Measurements from ENCODE around the gene C16orf78.
A peak's percentile ranks its signal among the peaks of the same experiment; 100 is the strongest.

C16orf78 gene

DNA sequence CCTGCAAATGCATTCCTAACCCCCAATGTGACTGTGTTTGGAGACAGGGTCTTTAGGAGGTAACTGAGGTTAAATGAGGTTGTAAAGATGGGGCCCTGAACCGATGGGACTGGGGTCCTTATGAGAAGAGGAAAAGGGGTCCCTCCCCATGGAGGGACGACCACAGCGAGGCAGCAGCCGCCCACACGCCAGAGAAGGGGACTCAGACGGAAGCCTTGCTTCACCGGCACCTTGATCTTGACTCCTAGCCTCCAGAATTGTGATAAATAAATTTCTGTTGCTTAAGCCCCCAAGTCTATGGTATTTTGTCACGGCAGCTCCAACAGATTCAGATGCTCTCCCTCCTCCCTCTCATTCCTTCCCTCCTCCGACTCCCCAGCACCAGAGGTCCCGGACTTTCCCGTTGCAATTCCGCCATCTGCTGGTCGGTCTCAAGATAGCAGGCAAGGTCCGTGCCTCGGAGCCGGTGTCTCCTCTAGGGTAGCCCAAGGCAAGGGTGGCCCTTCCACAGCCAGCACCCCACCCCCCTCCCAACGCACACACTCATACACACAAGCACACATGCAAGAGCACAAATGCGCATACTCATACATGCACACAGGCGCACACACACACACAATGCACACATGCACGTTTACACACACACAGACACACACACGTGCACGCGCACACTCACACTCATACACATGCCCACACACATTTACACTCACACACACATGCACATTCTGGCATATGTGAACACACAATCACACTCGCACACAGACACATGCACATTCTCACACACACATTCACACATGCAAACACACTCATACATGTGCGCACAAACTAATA is 23.1 kb upstream of the C16orf78 start:
- peak; percentile 57 for DNase-seq (ENCODE audit: low read depth)
- TF ChIP-seq, protein P1, sequence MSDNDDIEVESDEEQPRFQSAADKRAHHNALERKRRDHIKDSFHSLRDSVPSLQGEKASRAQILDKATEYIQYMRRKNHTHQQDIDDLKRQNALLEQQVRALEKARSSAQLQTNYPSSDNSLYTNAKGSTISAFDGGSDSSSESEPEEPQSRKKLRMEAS (IDR thresholded peaks at IDR 0.05; ENCODE audit: low read depth, low read length) = no peak
- TF ChIP-seq, protein P2, sequence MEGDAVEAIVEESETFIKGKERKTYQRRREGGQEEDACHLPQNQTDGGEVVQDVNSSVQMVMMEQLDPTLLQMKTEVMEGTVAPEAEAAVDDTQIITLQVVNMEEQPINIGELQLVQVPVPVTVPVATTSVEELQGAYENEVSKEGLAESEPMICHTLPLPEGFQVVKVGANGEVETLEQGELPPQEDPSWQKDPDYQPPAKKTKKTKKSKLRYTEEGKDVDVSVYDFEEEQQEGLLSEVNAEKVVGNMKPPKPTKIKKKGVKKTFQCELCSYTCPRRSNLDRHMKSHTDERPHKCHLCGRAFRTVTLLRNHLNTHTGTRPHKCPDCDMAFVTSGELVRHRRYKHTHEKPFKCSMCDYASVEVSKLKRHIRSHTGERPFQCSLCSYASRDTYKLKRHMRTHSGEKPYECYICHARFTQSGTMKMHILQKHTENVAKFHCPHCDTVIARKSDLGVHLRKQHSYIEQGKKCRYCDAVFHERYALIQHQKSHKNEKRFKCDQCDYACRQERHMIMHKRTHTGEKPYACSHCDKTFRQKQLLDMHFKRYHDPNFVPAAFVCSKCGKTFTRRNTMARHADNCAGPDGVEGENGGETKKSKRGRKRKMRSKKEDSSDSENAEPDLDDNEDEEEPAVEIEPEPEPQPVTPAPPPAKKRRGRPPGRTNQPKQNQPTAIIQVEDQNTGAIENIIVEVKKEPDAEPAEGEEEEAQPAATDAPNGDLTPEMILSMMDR (IDR thresholded peaks at IDR 0.05; ENCODE audit: low read depth, low read length) = peak; percentile 76
- H3K4me3 ChIP-seq (ENCODE audit: low read depth, low read length) = no peak overlapping the region

DNA sequence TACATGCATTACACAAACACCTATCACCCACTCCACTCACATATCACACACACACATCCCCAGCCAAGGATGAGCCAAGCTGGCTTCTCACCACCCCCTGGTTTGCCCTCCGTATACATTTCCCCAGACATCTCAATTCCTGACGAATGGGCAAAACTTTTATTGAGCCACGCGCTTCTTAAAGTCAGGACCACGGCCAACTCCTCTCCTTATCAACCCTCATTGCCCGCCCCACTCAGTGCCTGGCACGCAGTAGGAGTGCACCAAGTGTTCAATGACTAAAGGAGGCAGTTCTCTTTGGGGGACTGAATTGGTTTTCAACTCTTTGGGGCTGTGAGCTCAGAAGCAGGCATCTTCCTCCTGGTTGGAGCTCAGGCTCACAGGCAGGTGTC is 22.5 kb upstream of the C16orf78 start:
- peak; percentile 13 for DNase-seq (ENCODE audit: low read depth)
- TF ChIP-seq, protein P1 (IDR thresholded peaks at IDR 0.05; ENCODE audit: low read depth, low read length) = no peak
- TF ChIP-seq MYC (IDR thresholded peaks at IDR 0.05; ENCODE audit: low read depth, low read length) (no peak), POLR2A (IDR thresholded peaks at IDR 0.05; ENCODE audit: extremely low read depth, insufficient read length) (no peak)
- TF ChIP-seq, protein P2 (IDR thresholded peaks at IDR 0.05; ENCODE audit: low read depth, low read length) = no peak
- H3K4me3 ChIP-seq (ENCODE audit: low read depth, low read length) = no peak overlapping the region

DNA sequence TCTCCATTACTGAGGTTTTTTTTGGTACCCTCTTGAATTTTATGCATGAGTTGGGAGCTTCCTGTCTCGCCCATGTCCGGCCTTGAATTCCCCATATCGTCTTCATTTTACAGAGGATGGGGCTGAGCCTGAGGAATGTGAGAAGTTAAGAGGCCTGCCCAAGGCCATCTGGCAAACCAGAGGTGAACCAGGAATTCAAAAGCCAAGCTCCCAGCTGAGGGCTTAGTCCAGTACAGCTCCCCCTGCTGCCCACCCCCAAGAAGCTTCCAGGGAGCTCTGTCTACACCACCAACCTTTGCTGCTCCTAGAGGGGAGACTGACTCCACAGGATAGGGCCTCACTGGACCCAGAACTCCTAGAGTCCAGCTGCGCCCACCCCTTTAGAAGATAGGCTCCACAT is 20.7 kb upstream of the C16orf78 start:
- no peak for TF ChIP-seq MYC (IDR thresholded peaks at IDR 0.05; ENCODE audit: low read depth, low read length)
- TF ChIP-seq, protein P2 (IDR thresholded peaks at IDR 0.05; ENCODE audit: low read depth, low read length) = peak; percentile 81
- peak; percentile 46 for DNase-seq (ENCODE audit: low read depth)
- H3K4me3 ChIP-seq (ENCODE audit: low read depth, low read length) = no peak overlapping the region

DNA sequence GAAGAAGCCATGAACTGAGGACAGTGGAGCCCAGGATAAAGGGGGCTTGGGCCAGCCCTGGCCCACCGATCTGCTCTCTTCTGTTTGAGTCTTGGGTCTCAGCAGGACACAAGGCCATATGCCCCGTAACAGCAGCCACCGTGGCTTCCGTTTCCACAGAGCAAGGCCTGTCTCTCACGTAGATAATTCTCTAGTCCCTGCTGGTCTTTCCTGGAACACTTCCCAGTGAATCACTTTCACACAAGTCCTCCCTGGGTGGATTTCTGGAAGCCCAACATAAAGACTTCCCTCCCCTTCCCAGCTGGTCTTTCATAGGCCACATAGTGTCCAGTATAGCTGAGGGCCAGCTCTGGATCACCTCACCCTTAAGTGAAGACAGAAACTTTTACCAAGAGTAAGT is 19.9 kb upstream of the C16orf78 start:
- no peak for TF ChIP-seq POLR2A (IDR thresholded peaks at IDR 0.05; ENCODE audit: extremely low read depth, insufficient read length)
- TF ChIP-seq, protein P2 (IDR thresholded peaks at IDR 0.05; ENCODE audit: low read depth, low read length) = no peak
- no peak for TF ChIP-seq MYC (IDR thresholded peaks at IDR 0.05; ENCODE audit: low read depth, low read length)
- TF ChIP-seq, protein P1 (IDR thresholded peaks at IDR 0.05; ENCODE audit: low read depth, low read length) = no peak
- H3K4me3 ChIP-seq (ENCODE audit: low read depth, low read length) = no peak overlapping the region
- DNase-seq (ENCODE audit: low read depth) = no peak

DNA sequence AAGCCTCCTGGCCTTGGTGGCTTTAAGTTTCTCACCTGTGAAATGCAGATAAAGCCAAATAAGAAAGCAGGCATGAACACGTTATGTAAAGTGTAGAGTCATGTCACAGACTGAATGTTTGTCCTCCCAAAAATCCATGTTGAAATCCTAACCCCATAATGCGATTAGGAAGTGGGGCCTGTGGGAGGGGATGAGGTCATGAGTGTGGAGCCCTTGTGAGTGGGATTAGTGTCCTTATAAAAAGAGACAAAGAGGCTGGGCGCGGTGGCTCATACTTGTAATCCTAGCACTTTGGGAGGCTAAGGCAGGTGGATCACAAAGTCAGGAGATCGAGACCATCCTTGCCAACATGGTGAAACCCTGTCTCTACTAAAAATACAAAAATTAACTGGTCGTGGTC is 19.5 kb upstream of the C16orf78 start:
- H3K4me3 ChIP-seq (ENCODE audit: low read depth, low read length) = no peak overlapping the region
- no peak for DNase-seq (ENCODE audit: low read depth)
- TF ChIP-seq, protein P2 (IDR thresholded peaks at IDR 0.05; ENCODE audit: low read depth, low read length) = no peak
- TF ChIP-seq, protein P1 (IDR thresholded peaks at IDR 0.05; ENCODE audit: low read depth, low read length) = no peak
- TF ChIP-seq MYC (IDR thresholded peaks at IDR 0.05; ENCODE audit: low read depth, low read length) = no peak
- no peak for TF ChIP-seq POLR2A (IDR thresholded peaks at IDR 0.05; ENCODE audit: extremely low read depth, insufficient read length)
